ENCODE data around the gene LTBR. TPM values are rescaled to one million over a fixed set of nuclear protein-coding genes. Genes with fewer than 3 reads are reported as not detected.

Gene LTBR
- total and polyA plus RNA-seq, 12 donors: 34.6 to 295 (median 140) TPM

- DNase-seq: peak in 3 of 7 donors; percentile 17 to 27 (median 21)
- intact Hi-C loops (cut with DNase I): no loop called here
- peak overlapping the region in 2 of 5 donors; percentile 44 to 86 for H3K27ac ChIP-seq
- H3K4me1 ChIP-seq (replicated peaks in 1 of 2): peaks cover 52 to 55% of the 10 kb centered on the region in 2 donors
- TF ChIP-seq CTCF (IDR thresholded peaks at IDR 0.05) (no peak), POLR2A (IDR thresholded peaks at IDR 0.05) (no peak)
- H3K27me3 ChIP-seq: no peaks in the 10 kb centered on the region
- no peaks in the 10 kb centered on the region for H3K36me3 ChIP-seq (replicated peaks in 1 of 2)
- no peaks in the 10 kb centered on the region for H3K9me3 ChIP-seq (replicated peaks in 1 of 3)
- WGBS, 4 donors: 55 to 67% (median 63%) methylated on average over 12 to 13 of the region's 13 CpGs
- H3K4me3 ChIP-seq: no peak overlapping the region
Measured at GRCh38 chr12:6378709-6379472, 5.1 kb upstream of the LTBR start.

GRCh38 chr12:6380141-6381121 is 3.5 kb upstream of the LTBR start:
- H3K27me3 ChIP-seq: no peaks in the 10 kb centered on the region
- WGBS, 4 donors: 83 to 89% (median 86%) methylated on average over 13 to 14 of the region's 14 CpGs
- intact Hi-C loops (cut with DNase I): loop anchor here (5.0 kb wide), 2 partner anchors 43 to 53 kb away; no protein-coding TSS in a partner anchor
- no peak overlapping the region for H3K4me3 ChIP-seq
- H3K27ac ChIP-seq: peak overlapping the region in 1 of 5 donors; percentile 26
- TF ChIP-seq CTCF (IDR thresholded peaks at IDR 0.05) (no peak), POLR2A (IDR thresholded peaks at IDR 0.05) (no peak)
- peak in 2 of 7 donors; percentile 10 to 23 for DNase-seq
- peaks cover 53 to 55% of the 10 kb centered on the region in 2 donors for H3K4me1 ChIP-seq (replicated peaks in 1 of 2)
- H3K36me3 ChIP-seq (replicated peaks in 1 of 2): no peaks in the 10 kb centered on the region
- H3K9me3 ChIP-seq (replicated peaks in 1 of 3): no peaks in the 10 kb centered on the region

- no peaks in the 10 kb centered on the region for H3K9me3 ChIP-seq (replicated peaks in 1 of 3)
- 87 to 94% (median 93%) methylated on average over 7 of the region's 7 CpGs for WGBS, 4 donors
- no peak overlapping the region for H3K4me3 ChIP-seq
- TF ChIP-seq CTCF (IDR thresholded peaks at IDR 0.05) (no peak), POLR2A (IDR thresholded peaks at IDR 0.05) (no peak)
- no peaks in the 10 kb centered on the region for H3K27me3 ChIP-seq
- H3K4me1 ChIP-seq (replicated peaks in 1 of 2): peaks cover 34 to 47% of the 10 kb centered on the region in 2 donors
- H3K36me3 ChIP-seq (replicated peaks in 1 of 2): peaks cover 0 to 15% of the 10 kb centered on the region in 2 donors
- DNase-seq: peak in 1 of 7 donors; percentile 9
- H3K27ac ChIP-seq: peak overlapping the region in 1 of 5 donors; percentile 96
- intact Hi-C loops (cut with DNase I): loop anchor here (5.0 kb wide), 2 partner anchors 45 to 55 kb away; no protein-coding TSS in a partner anchor
Measured at GRCh38 chr12:6382371-6382770, 1.6 kb upstream of the LTBR start.

GRCh38 chr12:6382982-6383381 is 980 bp upstream of the LTBR start:
- 73 to 86% (median 80%) methylated on average over 6 of the region's 6 CpGs for WGBS, 4 donors
- no peak for TF ChIP-seq POLR2A (IDR thresholded peaks at IDR 0.05)
- TF ChIP-seq CTCF (IDR thresholded peaks at IDR 0.05): no peak
- no peaks in the 10 kb centered on the region for H3K27me3 ChIP-seq
- DNase-seq: peak in 1 of 7 donors; percentile 11
- H3K27ac ChIP-seq: peak overlapping the region in 4 of 5 donors; percentile 83 to 97 (median 96)
- peaks cover 0 to 21% of the 10 kb centered on the region in 2 donors for H3K36me3 ChIP-seq (replicated peaks in 1 of 2)
- intact Hi-C loops (cut with DNase I): loop anchor here (5.0 kb wide), 2 partner anchors 46 to 56 kb away; no protein-coding TSS in a partner anchor
- H3K4me3 ChIP-seq: no peak overlapping the region
- H3K9me3 ChIP-seq (replicated peaks in 1 of 3): no peaks in the 10 kb centered on the region
- peaks cover 27 to 41% of the 10 kb centered on the region in 2 donors for H3K4me1 ChIP-seq (replicated peaks in 1 of 2)

Measured in adrenal gland (tissue), 12 donors.